ENCODE measurements around the gene CLDN7.

The CLDN7 gene

GRCh38 chr17:7234083-7234951, 28.0 kb downstream of the CLDN7 start, which contains the start of gene DVL2:
TSS of gene DVL2 (minus strand) at chr17:7234517. CDS start at chr17:7234262, 255 bp downstream.
- TF ChIP-seq, protein P1, sequence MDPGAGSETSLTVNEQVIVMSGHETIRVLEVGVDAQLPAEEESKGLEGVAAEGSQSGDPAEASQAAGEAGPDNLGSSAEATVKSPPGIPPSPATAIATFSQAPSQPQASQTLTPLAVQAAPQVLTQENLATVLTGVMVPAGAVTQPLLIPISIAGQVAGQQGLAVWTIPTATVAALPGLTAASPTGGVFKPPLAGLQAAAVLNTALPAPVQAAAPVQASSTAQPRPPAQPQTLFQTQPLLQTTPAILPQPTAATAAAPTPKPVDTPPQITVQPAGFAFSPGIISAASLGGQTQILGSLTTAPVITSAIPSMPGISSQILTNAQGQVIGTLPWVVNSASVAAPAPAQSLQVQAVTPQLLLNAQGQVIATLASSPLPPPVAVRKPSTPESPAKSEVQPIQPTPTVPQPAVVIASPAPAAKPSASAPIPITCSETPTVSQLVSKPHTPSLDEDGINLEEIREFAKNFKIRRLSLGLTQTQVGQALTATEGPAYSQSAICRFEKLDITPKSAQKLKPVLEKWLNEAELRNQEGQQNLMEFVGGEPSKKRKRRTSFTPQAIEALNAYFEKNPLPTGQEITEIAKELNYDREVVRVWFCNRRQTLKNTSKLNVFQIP (CRISPR knock-in tag; IDR thresholded peaks at IDR 0.05; ENCODE audit: borderline replicate concordance, low read depth), result no peak
- TF ChIP-seq, protein P2, sequence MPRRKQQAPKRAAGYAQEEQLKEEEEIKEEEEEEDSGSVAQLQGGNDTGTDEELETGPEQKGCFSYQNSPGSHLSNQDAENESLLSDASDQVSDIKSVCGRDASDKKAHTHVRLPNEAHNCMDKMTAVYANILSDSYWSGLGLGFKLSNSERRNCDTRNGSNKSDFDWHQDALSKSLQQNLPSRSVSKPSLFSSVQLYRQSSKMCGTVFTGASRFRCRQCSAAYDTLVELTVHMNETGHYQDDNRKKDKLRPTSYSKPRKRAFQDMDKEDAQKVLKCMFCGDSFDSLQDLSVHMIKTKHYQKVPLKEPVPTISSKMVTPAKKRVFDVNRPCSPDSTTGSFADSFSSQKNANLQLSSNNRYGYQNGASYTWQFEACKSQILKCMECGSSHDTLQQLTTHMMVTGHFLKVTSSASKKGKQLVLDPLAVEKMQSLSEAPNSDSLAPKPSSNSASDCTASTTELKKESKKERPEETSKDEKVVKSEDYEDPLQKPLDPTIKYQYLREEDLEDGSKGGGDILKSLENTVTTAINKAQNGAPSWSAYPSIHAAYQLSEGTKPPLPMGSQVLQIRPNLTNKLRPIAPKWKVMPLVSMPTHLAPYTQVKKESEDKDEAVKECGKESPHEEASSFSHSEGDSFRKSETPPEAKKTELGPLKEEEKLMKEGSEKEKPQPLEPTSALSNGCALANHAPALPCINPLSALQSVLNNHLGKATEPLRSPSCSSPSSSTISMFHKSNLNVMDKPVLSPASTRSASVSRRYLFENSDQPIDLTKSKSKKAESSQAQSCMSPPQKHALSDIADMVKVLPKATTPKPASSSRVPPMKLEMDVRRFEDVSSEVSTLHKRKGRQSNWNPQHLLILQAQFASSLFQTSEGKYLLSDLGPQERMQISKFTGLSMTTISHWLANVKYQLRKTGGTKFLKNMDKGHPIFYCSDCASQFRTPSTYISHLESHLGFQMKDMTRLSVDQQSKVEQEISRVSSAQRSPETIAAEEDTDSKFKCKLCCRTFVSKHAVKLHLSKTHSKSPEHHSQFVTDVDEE (CRISPR knock-in tag; IDR thresholded peaks at IDR 0.05), result peak; percentile 69; the same call in 1 of the 2 replicates
- TF ChIP-seq ZNF565 (CRISPR knock-in tag; conservative IDR thresholded peaks at IDR 0.05; ENCODE audit: low read depth), result peak; percentile 68; the same call in 1 of the 2 replicates
- peak; percentile 95; the same call in 1 of the 2 replicates for TF ChIP-seq SNAI2 (CRISPR knock-in tag; IDR thresholded peaks at IDR 0.05)
- peak; percentile 53 for TF ChIP-seq TOX (CRISPR knock-in tag; IDR thresholded peaks at IDR 0.05; ENCODE audit: borderline replicate concordance)
- TF ChIP-seq ZFP3 (CRISPR knock-in tag; IDR thresholded peaks at IDR 0.05), result peak; percentile 77; the same call in 1 of the 2 replicates
- no peak for TF ChIP-seq OSR1 (CRISPR knock-in tag; IDR thresholded peaks at IDR 0.05)
- TF ChIP-seq ARNTL (CRISPR knock-in tag; IDR thresholded peaks at IDR 0.05; ENCODE audit: borderline replicate concordance, low read depth), result peak; percentile 86; the same call in 1 of the 2 replicates
- TF ChIP-seq RARB (CRISPR knock-in tag; IDR thresholded peaks at IDR 0.05), result peak; percentile 59; the same call in 1 of the 2 replicates
- TF ChIP-seq ZFP30 (CRISPR knock-in tag; IDR thresholded peaks at IDR 0.05), result no peak
- TF ChIP-seq CSRNP3 (CRISPR knock-in tag; IDR thresholded peaks at IDR 0.05), result no peak
- peak; percentile 38; the same call in 1 of the 2 replicates for TF ChIP-seq ZC3H10 (CRISPR knock-in tag; IDR thresholded peaks at IDR 0.05)
- peak; percentile 81 for TF ChIP-seq CSDC2 (CRISPR knock-in tag; IDR thresholded peaks at IDR 0.05)
- peak; percentile 82 for TF ChIP-seq GLIS3 (CRISPR knock-in tag; IDR thresholded peaks at IDR 0.05)
- peak; percentile 65 for TF ChIP-seq PATZ1 (CRISPR knock-in tag; IDR thresholded peaks at IDR 0.05; ENCODE audit: borderline replicate concordance)
- 0 out of 2 replicates have a peak, but pooled peaks have one; percentile 23 for TF ChIP-seq ZNF8 (CRISPR knock-in tag; IDR thresholded peaks at IDR 0.05)
- peak; percentile 47; the same call in 1 of the 2 replicates for TF ChIP-seq ZNF70 (CRISPR knock-in tag; IDR thresholded peaks at IDR 0.05)
- peak; percentile 91; the same call in 1 of the 2 replicates for TF ChIP-seq ESRRG (CRISPR knock-in tag; IDR thresholded peaks at IDR 0.05)
- ATAC-seq, result peak; percentile 68

- ATAC-seq, result peak; percentile 39
- no peak for TF ChIP-seq ZFP3 (CRISPR knock-in tag; IDR thresholded peaks at IDR 0.05)
- TF ChIP-seq ISL1 (CRISPR knock-in tag; IDR thresholded peaks at IDR 0.05), result no peak; the same call in 1 of the 2 replicates
- TF ChIP-seq TCF4 (CRISPR knock-in tag; IDR thresholded peaks at IDR 0.05; ENCODE audit: borderline replicate concordance), result no peak
- TF ChIP-seq PPARA (CRISPR knock-in tag; IDR thresholded peaks at IDR 0.05; ENCODE audit: borderline replicate concordance), result no peak
- no peak for TF ChIP-seq RARB (CRISPR knock-in tag; IDR thresholded peaks at IDR 0.05)
- no peak for TF ChIP-seq SNAI2 (CRISPR knock-in tag; IDR thresholded peaks at IDR 0.05)
- no peak for TF ChIP-seq ESRRG (CRISPR knock-in tag; IDR thresholded peaks at IDR 0.05)
- TF ChIP-seq ZC3H10 (CRISPR knock-in tag; IDR thresholded peaks at IDR 0.05), result no peak
- TF ChIP-seq, protein P2 (CRISPR knock-in tag; IDR thresholded peaks at IDR 0.05), result no peak
- no peak for TF ChIP-seq PATZ1 (CRISPR knock-in tag; IDR thresholded peaks at IDR 0.05; ENCODE audit: borderline replicate concordance)
- no peak for TF ChIP-seq ARNTL (CRISPR knock-in tag; IDR thresholded peaks at IDR 0.05; ENCODE audit: borderline replicate concordance, low read depth)
- TF ChIP-seq ZFP30 (CRISPR knock-in tag; IDR thresholded peaks at IDR 0.05), result no peak
- TF ChIP-seq TOX (CRISPR knock-in tag; IDR thresholded peaks at IDR 0.05; ENCODE audit: borderline replicate concordance), result no peak
- no peak for TF ChIP-seq ZNF70 (CRISPR knock-in tag; IDR thresholded peaks at IDR 0.05)
- TF ChIP-seq, protein P3, sequence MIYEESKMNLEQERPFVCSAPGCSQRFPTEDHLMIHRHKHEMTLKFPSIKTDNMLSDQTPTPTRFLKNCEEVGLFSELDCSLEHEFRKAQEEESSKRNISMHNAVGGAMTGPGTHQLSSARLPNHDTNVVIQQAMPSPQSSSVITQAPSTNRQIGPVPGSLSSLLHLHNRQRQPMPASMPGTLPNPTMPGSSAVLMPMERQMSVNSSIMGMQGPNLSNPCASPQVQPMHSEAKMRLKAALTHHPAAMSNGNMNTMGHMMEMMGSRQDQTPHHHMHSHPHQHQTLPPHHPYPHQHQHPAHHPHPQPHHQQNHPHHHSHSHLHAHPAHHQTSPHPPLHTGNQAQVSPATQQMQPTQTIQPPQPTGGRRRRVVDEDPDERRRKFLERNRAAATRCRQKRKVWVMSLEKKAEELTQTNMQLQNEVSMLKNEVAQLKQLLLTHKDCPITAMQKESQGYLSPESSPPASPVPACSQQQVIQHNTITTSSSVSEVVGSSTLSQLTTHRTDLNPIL (CRISPR knock-in tag; IDR thresholded peaks at IDR 0.05; ENCODE audit: low read depth), result no peak
- no peak for TF ChIP-seq BACH2 (CRISPR knock-in tag; IDR thresholded peaks at IDR 0.05; ENCODE audit: borderline replicate concordance)
Observed at GRCh38 chr17:7233701-7234082, 28.6 kb downstream of the CLDN7 start.

All from SK-N-SH treated with all-trans-retinoic acid at 6 μM for 48 hours (cell line).